ENCODE data around the gene ZNF680. TPM values are rescaled to one million over a fixed set of nuclear protein-coding genes. Genes with fewer than 3 reads are reported as not detected.
A peak's percentile ranks its signal among the peaks of the same experiment; 100 is the strongest.

ZNF680 gene
- 10 to 100 TPM in 3 of 4 donors, 1 to 10 TPM in 1; 4.7 to 33.6 (median 15.1) TPM for total RNA-seq

GRCh38 chr7:64562626-64563278 is at the start of gene ZNF680:
TSS of gene ZNF680 (minus strand) at chr7:64563071. CDS start at chr7:64562954, 117 bp downstream.
- TF ChIP-seq CTCF (IDR thresholded peaks at IDR 0.05): no peak
- ATAC-seq (ENCODE audit: low FRiP score) (peak; percentile 100), DNase-seq (ENCODE audit: low spot score) (peak; percentile 82)

- no peak for TF ChIP-seq CTCF (IDR thresholded peaks at IDR 0.05)
- DNase-seq (ENCODE audit: low spot score) (no peak), ATAC-seq (ENCODE audit: low FRiP score) (no peak)
Measured at GRCh38 chr7:64612452-64612851, 49.6 kb upstream of the ZNF680 start.

DNA sequence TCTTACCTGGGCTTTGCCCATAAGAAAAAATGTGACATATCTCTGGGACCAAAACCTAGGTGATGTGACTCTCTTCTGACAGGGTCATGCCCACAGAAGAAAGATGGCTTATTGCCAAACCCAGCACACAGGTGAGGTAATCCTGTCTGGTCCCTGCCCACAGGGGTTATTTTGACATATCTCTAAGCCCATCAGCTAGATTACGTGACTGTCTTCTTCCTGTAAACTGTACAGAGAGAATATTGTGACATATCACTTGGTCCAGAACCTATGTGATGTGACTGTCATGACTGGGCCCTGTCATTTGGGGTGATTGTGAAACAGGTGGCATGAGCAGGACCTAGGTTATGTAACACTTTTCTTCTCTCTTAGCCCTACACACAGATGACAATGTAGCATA is 48.8 kb upstream of the ZNF680 start:
- DNase-seq (ENCODE audit: low spot score): no peak
- TF ChIP-seq CTCF (IDR thresholded peaks at IDR 0.05): no peak
- ATAC-seq (ENCODE audit: low FRiP score): no peak

GRCh38 chr7:64610997-64611396 is 48.1 kb upstream of the ZNF680 start:
- TF ChIP-seq CTCF (IDR thresholded peaks at IDR 0.05): no peak
- DNase-seq (ENCODE audit: low spot score): no peak
- ATAC-seq (ENCODE audit: low FRiP score): no peak

DNA sequence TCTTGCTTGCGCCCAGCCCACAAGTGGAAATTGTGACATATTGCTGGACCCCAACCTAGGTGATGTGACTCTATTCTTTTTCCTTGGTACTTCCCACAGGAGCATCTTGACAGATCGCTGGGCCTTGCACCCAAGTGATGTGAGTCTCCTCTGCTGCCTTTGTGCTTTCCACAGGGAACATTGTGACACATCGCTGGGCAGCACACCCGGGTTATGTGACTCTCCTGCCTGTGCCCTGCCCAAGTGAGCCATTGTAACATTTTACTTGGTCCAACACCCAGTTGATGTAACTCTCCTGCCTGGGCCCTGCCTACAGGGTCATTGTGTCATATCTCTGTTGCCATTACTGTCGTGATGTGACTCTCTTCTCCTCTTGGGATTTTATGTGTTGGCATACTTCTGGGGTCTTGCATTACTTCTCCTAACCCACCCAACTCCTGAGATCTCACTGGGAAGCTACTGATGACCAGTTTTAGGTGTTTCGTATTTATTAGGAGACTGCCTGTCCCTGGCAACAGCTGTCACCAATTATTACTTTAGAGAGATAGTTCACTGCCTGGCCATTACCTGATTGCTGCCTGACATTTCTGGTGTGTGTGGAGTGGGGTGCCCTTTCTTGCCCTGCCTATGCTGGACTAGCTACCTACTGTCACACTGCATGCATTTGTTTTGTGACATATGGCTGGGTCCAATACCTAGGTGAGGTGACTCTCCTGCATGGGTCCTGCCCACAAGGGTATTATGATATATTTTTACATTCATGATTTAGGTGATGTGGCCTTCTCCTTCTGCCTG is 45.4 kb upstream of the ZNF680 start:
- DNase-seq (ENCODE audit: low spot score) (no peak), ATAC-seq (ENCODE audit: low FRiP score) (no peak)
- TF ChIP-seq CTCF (IDR thresholded peaks at IDR 0.05): no peak

GRCh38 chr7:64606385-64606784 is 43.5 kb upstream of the ZNF680 start:
- DNase-seq (ENCODE audit: low spot score) (no peak), ATAC-seq (ENCODE audit: low FRiP score) (no peak)
- TF ChIP-seq CTCF (IDR thresholded peaks at IDR 0.05): no peak

GRCh38 chr7:64603271-64603670 is 40.4 kb upstream of the ZNF680 start:
- no peak for ATAC-seq (ENCODE audit: low FRiP score)
- no peak for TF ChIP-seq CTCF (IDR thresholded peaks at IDR 0.05)

More at GRCh38 chr7:64603271-64603670, 40.4 kb upstream of the ZNF680 start:
- no peak for DNase-seq (ENCODE audit: low spot score)

Measured in omental fat pad (tissue), 4 donors.